GM12878 (cell line): ENCODE data around the gene ALG10B. TPM values are rescaled to one million over a fixed set of nuclear protein-coding genes. Genes with fewer than 3 reads are reported as not detected.
A peak's percentile ranks its signal among the peaks of the same experiment; 100 is the strongest.

ENCODE experiments used
- ASH2L ChIP-seq: fragments of 300-600, 200-600 bp; sonication (generic); IDR thresholded peaks from 2 replicates; pipeline ENCODE4 v1.6.1; 2017; ENCODE audit warnings: low read depth, mild to moderate bottlenecking, borderline replicate concordance
- ATF7 ChIP-seq: fragments of 450-650 bp; IDR thresholded peaks from 2 replicates; pipeline ENCODE4 v1.6.1; 2016; ENCODE audit warnings: low read depth, mild to moderate bottlenecking
- BHLHE40 ChIP-seq, 2 experiments: fragments of 450-650 bp in 1 of 2; IDR thresholded peaks; 2 replicates each; pipeline ENCODE4 v1.6.1; 2011 to 2017; ENCODE audit warnings: low read depth in 2 of 2, borderline replicate concordance in 1 of 2, improper control_type of control experiment in 1 of 2, low read length in 1 of 2, mild to moderate bottlenecking in 1 of 2
- CREM ChIP-seq: IDR thresholded peaks from 2 replicates; pipeline ENCODE4 v1.6.1; 2014; ENCODE audit warnings: antibody characterized with exemption, low read depth
- DPF2 ChIP-seq: fragments of 450-650 bp; IDR thresholded peaks from 2 replicates; pipeline ENCODE4 v1.6.1; 2017; ENCODE audit warnings: mild to moderate bottlenecking
- EED ChIP-seq: sonication (generic); IDR thresholded peaks from 2 replicates; pipeline ENCODE4 v1.6.1; 2016; ENCODE audit warnings: antibody characterized with exemption, low read depth
- ETV6 ChIP-seq, 2 experiments: fragments of 450-650 bp in 1 of 2; IDR thresholded peaks in 1 of 2; conservative IDR thresholded peaks in 1 of 2; 2 replicates each; pipeline ENCODE4 v1.6.1; 2014; ENCODE audit warnings: antibody characterized with exemption in 1 of 2, borderline replicate concordance in 1 of 2, low read depth in 1 of 2, mild to moderate bottlenecking in 1 of 2, moderate library complexity in 1 of 2
- GABPA ChIP-seq: IDR thresholded peaks from 2 replicates; pipeline ENCODE4 v1.6.1; 2014; ENCODE audit warnings: antibody characterized with exemption, low read depth, mild to moderate bottlenecking, inconsistent platforms
- IKZF2 ChIP-seq, 2 experiments: fragments of 450-650 bp; IDR thresholded peaks; 2 replicates each; pipeline ENCODE4 v1.6.1; 2017; ENCODE audit warnings: mild to moderate bottlenecking in 2 of 2, moderate library complexity in 2 of 2
- JUNB ChIP-seq: IDR thresholded peaks from 2 replicates; pipeline ENCODE4 v1.6.1; 2016; ENCODE audit warnings: antibody characterized with exemption, mild to moderate bottlenecking
- MEF2B ChIP-seq: fragments of 450-650 bp; IDR thresholded peaks from 2 replicates; pipeline ENCODE4 v1.6.1; 2018; ENCODE audit warnings: mild to moderate bottlenecking, moderate library complexity; ENCODE audit not compliant: partially characterized antibody, poor library complexity, severe bottlenecking
- PKNOX1 ChIP-seq: fragments of 450-650 bp; IDR thresholded peaks from 2 replicates; pipeline ENCODE4 v1.6.1; 2016; ENCODE audit warnings: mild to moderate bottlenecking
- RELA ChIP-seq: fragments of 450-650 bp; IDR thresholded peaks from 2 replicates; pipeline ENCODE4 v1.8.0; 2014; ENCODE audit warnings: borderline replicate concordance; ENCODE audit not compliant: partially characterized antibody
- TCF7 ChIP-seq: IDR thresholded peaks from 2 replicates; pipeline ENCODE4 v1.6.1; 2014; ENCODE audit warnings: antibody characterized with exemption, borderline replicate concordance
- polyA plus RNA-seq, 11 experiments: library from polyadenylated mRNA; depleted of rRNA in 4 of 11; unstranded in 6 of 11; stranded (reverse) in 5 of 11; fragments of >200 nt; fragmentation: Nextera tagmentation in 4 of 11; fragmentation: Illumina TruSeq in 1 of 11; extraction: Ambion mirVana in 4 of 11; extraction: Trizol in 1 of 11; gene quantifications; 1 replicate in 1 of 11; 2 replicates in 10 of 11; pipeline versions ENCODE4 v1.2.1 to v1.2.3, GENCODE V29; 2011 to 2016; ENCODE audit warnings: inconsistent platforms in 2 of 11, missing spikeins in 2 of 11, low read depth in 1 of 11
- total RNA-seq, 4 experiments: library from RNA; depleted of rRNA in 3 of 4; stranded (reverse); fragments of >200 nt in 3 of 4; fragmentation: Illumina TruSeq in 1 of 4; extraction: Trizol in 1 of 4; gene quantifications; 2 replicates each; pipeline versions ENCODE4 v1.2.1 to v1.2.3, GENCODE V29; 2013 to 2021
- TF ChIP-seq, protein P1 (sequence below): fragments of 450-650 bp; IDR thresholded peaks from 2 replicates; pipeline ENCODE4 v1.6.1; 2017; ENCODE audit warnings: mild to moderate bottlenecking, low read depth, inconsistent platforms; ENCODE audit not compliant: poor library complexity, severe bottlenecking
- TF ChIP-seq, protein P2 (sequence below): IDR thresholded peaks from 2 replicates; pipeline ENCODE4 v1.6.1; 2012; ENCODE audit warnings: low read depth, low read length, improper control_type of control experiment
- TF ChIP-seq, protein P3 (sequence below): fragments of 450-650 bp; IDR thresholded peaks from 2 replicates; pipeline ENCODE4 v1.6.1; 2016; ENCODE audit warnings: mild to moderate bottlenecking

Gene ALG10B
- total and polyA plus RNA-seq, 10 of the 15 experiments (the other 5 are each of a cell fraction or from before 2014, with no cell fraction given) = 2.0 to 23.7 (median 8.8) TPM

- TF ChIP-seq, protein P1, sequence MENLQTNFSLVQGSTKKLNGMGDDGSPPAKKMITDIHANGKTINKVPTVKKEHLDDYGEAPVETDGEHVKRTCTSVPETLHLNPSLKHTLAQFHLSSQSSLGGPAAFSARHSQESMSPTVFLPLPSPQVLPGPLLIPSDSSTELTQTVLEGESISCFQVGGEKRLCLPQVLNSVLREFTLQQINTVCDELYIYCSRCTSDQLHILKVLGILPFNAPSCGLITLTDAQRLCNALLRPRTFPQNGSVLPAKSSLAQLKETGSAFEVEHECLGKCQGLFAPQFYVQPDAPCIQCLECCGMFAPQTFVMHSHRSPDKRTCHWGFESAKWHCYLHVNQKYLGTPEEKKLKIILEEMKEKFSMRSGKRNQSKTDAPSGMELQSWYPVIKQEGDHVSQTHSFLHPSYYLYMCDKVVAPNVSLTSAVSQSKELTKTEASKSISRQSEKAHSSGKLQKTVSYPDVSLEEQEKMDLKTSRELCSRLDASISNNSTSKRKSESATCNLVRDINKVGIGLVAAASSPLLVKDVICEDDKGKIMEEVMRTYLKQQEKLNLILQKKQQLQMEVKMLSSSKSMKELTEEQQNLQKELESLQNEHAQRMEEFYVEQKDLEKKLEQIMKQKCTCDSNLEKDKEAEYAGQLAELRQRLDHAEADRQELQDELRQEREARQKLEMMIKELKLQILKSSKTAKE = peak; percentile 63
- TF ChIP-seq BHLHE40 (IDR thresholded peaks at IDR 0.05; ENCODE audit: borderline replicate concordance in 1 of 2, low read depth in 2 of 2, low read length in 1 of 2) = 0 out of 4 replicates have a peak, but pooled peaks of 1 of the 2 experiments have one; percentile 9
- no peak for TF ChIP-seq ASH2L
- peak in 1 of 2 experiments; percentile 65; a peak in 2 of 4 replicates for TF ChIP-seq ETV6 (conservative IDR thresholded peaks at IDR 0.05 in 1 of 2, IDR thresholded peaks at IDR 0.05 in 1 of 2; ENCODE audit: borderline replicate concordance in 1 of 2, low read depth in 1 of 2)
- TF ChIP-seq JUNB = peak; percentile 98
- TF ChIP-seq, protein P2, sequence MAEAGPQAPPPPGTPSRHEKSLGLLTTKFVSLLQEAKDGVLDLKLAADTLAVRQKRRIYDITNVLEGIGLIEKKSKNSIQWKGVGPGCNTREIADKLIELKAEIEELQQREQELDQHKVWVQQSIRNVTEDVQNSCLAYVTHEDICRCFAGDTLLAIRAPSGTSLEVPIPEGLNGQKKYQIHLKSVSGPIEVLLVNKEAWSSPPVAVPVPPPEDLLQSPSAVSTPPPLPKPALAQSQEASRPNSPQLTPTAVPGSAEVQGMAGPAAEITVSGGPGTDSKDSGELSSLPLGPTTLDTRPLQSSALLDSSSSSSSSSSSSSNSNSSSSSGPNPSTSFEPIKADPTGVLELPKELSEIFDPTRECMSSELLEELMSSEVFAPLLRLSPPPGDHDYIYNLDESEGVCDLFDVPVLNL = no peak
- TF ChIP-seq MEF2B = peak; percentile 75
- peak; percentile 90 to 92 for TF ChIP-seq IKZF2 (IDR thresholded peaks at IDR 0.05)
- TF ChIP-seq ATF7 = peak; percentile 99
- peak; percentile 94 for TF ChIP-seq CREM
- peak; percentile 46 for TF ChIP-seq RELA
- 0 out of 2 replicates have a peak, but pooled peaks have one; percentile 35 for TF ChIP-seq PKNOX1
- peak; percentile 92 for TF ChIP-seq EED
- TF ChIP-seq TCF7 = peak; percentile 70
- TF ChIP-seq, protein P3, sequence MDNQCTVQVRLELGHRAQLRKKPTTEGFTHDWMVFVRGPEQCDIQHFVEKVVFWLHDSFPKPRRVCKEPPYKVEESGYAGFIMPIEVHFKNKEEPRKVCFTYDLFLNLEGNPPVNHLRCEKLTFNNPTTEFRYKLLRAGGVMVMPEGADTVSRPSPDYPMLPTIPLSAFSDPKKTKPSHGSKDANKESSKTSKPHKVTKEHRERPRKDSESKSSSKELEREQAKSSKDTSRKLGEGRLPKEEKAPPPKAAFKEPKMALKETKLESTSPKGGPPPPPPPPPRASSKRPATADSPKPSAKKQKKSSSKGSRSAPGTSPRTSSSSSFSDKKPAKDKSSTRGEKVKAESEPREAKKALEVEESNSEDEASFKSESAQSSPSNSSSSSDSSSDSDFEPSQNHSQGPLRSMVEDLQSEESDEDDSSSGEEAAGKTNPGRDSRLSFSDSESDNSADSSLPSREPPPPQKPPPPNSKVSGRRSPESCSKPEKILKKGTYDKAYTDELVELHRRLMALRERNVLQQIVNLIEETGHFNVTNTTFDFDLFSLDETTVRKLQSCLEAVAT = peak; percentile 61; the same call in 1 of the 2 replicates
- peak; percentile 57; the same call in 1 of the 2 replicates for TF ChIP-seq GABPA
- TF ChIP-seq DPF2 = peak; percentile 95
These were observed 34.0 kb downstream of the ALG10B start (continued) for GRCh38 chr12:38350342-38351174.
